Right lobe of liver (tissue), 4 donors: ENCODE measurements around the gene COX19.

Experiments
- CTCF ChIP-seq, 4 donors: fragments of 200-600 bp in 3 of 4; fragments of 450-650 bp in 1 of 4; IDR thresholded peaks; one replicate each; pipeline versions ENCODE4 v1.5.1 to v1.8.0; 2016 to 2022; ENCODE audit warnings: antibody characterized with exemption in 4 of 4, mild to moderate bottlenecking in 2 of 4
- POLR2A ChIP-seq: fragments of 450-650 bp; IDR thresholded peaks from one replicate; pipeline ENCODE4 v1.6.1; 2017; ENCODE audit warnings: antibody characterized with exemption, mild to moderate bottlenecking
- donor health status: DM: no; HTN: no; CAD: no.
- donor health status: DM: no; HTN: no; CAD: no.
- donor health status: DM: no; HTN: yes; CAD: no.

- TF ChIP-seq CTCF (IDR thresholded peaks at IDR 0.05): no peak
- no peak for TF ChIP-seq POLR2A
Observed at GRCh38 chr7:1024331-1024841, 49.0 kb upstream of the COX19 start.
